Gastroesophageal sphincter (tissue), 3 donors: ENCODE results near the gene NECTIN3.

Experiments
- EP300 ChIP-seq: sonication (generic); formaldehyde crosslinking; IDR thresholded peaks from one replicate; pipeline ENCODE4 v1.6.1; 2017; ENCODE audit warnings: antibody characterized with exemption, mild to moderate bottlenecking
- POLR2A ChIP-seq, 2 donors: fragments of 450-650 bp; IDR thresholded peaks; one replicate each; pipeline ENCODE4 v1.6.1; 2017; ENCODE audit warnings: antibody characterized with exemption in 2 of 2, mild to moderate bottlenecking in 2 of 2, moderate library complexity in 1 of 2
- POLR2AphosphoS5 ChIP-seq: sonication (generic); formaldehyde crosslinking; IDR thresholded peaks from one replicate; pipeline ENCODE4 v1.6.1; 2017; ENCODE audit warnings: antibody characterized with exemption
- TF ChIP-seq, protein P1 (sequence below), 4 experiments: fragments of 200-600 bp in 2 of 4; fragments of 450-650 bp in 2 of 4; sonication (generic) in 1 of 4; IDR thresholded peaks; one replicate each; pipeline ENCODE4 v1.5.1; 2017 to 2019; ENCODE audit warnings: antibody characterized with exemption in 4 of 4, mild to moderate bottlenecking in 2 of 4, moderate library complexity in 2 of 4

DNA sequence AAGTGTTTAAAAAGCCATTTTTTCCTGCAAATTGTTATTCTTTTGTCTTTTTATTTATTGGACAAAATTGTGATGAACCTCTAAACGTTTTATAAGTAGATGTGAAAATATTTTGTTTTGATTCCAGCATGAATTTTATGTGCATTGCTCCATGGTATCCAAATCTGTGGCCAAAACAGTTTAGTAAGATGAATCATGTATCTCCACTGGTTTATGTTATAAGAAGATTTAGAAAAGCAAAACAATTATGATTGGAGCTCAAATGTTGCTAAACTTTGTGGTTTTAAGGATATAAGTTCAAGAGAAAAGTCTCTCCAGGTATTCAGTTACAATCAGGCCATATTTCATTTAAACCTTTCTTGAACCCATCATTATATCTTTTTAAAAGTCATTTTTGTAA lies 80.9 kb downstream of the NECTIN3 start:
- TF ChIP-seq EP300: no peak
- TF ChIP-seq, protein P1, sequence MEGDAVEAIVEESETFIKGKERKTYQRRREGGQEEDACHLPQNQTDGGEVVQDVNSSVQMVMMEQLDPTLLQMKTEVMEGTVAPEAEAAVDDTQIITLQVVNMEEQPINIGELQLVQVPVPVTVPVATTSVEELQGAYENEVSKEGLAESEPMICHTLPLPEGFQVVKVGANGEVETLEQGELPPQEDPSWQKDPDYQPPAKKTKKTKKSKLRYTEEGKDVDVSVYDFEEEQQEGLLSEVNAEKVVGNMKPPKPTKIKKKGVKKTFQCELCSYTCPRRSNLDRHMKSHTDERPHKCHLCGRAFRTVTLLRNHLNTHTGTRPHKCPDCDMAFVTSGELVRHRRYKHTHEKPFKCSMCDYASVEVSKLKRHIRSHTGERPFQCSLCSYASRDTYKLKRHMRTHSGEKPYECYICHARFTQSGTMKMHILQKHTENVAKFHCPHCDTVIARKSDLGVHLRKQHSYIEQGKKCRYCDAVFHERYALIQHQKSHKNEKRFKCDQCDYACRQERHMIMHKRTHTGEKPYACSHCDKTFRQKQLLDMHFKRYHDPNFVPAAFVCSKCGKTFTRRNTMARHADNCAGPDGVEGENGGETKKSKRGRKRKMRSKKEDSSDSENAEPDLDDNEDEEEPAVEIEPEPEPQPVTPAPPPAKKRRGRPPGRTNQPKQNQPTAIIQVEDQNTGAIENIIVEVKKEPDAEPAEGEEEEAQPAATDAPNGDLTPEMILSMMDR (IDR thresholded peaks at IDR 0.05): no peak
- TF ChIP-seq POLR2A (IDR thresholded peaks at IDR 0.05): no peak
- no peak for TF ChIP-seq POLR2AphosphoS5
